Measurements from ENCODE around the gene GAL3ST2.
"Not testable (repeated sequence)": the region's sequence is repeated elsewhere in the genome, so short reads cannot be mapped to it uniquely, and the experiment has no call there.

The GAL3ST2 gene

DNA sequence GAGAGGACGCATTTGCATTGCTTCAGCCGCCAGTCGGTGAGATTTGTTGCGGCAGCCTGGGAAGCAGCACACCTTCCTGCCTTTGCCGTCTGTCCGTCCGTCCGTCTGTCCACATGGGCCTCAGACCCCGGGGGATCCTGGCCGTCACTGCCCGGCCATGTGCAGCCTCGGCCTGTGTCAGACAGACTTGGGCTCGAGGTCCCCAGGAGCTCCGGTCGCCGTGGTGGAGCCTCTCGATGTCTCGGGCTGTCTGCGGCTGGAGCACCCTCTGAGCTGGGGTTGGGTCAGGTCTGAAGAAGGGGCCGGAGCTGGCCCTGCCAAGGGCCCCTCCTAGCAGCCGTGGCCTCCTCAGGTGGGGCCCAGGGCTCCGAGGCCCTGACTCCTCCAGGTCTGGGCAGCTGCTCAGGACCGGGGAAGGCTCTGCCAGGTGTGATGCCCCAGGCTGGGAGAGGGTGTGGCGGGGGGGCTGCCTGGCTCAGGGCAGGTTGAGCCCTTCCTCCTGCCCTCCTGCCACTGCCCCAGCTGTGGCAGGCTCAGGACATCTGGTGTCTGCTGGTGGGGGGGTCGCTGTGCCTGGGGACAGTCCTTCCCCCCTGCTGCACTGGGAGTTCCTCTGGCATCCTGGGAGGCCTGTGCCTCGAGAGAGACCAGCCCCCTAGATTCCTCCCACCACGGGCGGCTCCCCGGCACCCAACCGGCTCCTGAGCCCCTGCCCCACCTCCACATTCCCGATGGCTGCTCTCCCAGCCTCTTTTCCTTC lies 44.2 kb downstream of the GAL3ST2 start:
- DNase-seq = no peak

DNA sequence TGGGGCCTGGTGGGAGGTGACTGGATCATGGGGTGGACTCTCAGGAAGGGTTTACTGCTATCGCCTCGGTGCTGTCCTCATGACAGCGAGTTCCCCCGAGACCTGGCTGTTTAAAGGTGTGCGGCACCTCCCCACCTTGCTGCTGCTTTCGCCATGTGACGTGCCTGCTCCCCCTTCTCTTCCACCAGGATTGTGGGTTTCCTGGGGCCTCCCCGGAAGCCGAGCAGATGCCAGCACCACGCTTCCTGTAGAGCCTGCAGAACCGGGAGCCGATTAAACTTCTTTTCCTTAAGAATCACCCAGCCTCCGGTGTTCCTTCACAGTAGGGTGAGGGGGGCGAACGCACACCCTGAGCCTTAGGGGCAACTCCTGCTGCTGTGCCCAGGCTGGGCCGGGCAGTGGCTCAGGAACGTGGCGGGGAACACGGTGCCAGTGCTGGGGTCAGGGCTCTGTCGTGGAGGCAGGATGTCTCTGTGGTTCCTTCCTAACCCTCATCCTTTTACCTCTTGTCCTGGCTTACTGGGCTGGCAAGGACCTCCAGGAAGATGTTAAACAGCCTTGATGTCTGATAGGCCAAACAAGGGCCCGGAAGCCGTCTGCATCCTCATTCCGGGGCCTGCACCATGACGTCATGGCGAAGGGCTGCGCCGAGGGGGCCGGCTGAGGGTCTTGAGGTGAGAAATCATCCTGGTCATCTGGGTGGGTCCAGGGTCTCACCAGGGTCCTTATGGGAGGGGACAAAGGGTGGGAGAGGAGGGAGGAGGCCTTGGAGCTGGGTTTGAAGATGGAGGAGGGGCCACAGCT lies 45.0 kb downstream of the GAL3ST2 start:
- no peak for DNase-seq

DNA sequence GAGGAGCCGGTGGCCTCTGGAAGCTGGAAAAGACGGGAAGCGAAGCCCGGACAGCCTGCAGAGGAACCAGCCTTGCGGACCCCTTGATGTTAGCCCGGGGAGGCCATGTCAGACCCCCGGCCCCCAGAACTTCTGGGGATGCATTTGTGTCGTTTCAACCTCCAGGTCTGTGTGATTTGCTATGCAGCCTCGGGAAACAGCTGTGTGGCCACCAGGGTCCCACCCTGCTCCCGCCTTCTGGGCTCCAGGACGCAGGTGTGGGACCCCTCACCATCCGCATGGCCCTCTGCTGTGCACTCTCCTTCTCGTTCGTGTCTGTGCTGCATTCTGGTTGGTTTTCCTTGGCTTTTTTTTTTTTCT lies 45.6 kb downstream of the GAL3ST2 start:
- no peak for DNase-seq

DNA sequence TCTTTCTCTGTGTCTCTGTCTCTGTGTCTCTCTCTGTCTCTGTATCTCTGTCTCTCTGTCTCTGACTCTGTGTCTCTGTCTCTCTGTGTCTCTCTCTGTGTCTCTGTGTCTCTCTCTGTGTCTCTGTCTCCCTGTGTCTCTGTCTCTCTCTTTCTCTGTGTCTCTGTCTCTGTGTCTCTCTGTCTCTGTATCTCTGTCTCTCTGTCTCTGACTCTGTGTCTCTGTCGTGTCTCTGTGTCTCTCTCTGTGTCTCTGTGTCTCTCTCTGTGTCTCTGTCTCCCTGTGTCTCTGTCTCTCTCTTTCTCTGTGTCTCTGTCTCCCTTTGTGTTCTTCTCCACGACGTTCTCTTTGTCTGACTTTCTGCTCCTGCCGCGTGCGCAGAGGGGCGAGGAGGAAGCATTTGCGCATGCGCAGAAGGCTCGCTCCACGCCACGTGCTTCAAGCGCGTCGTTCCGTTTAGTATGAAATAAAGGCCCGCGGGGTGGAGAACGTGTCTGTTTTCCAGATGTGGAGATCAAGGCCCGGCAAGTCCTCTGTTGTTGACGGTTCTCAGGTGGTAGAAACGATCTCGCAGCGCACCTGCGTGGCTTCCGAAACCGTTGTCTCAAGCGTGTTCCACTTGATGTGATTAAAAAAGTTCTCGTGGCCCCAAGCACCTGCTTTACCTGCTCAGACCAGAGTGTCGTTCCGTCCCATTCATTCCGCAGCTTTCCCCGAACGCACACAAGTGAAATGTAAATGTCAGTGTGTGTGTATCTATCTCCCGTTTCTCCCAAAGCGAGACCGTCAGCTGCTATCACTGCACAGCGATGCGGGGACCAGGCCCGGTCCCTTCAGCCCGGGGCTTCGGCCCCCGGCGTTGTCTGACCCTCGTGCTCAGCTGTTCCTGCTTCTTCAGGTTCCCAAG lies 47.2 kb downstream of the GAL3ST2 start:
- DNase-seq = not testable (repeated sequence)

DNA sequence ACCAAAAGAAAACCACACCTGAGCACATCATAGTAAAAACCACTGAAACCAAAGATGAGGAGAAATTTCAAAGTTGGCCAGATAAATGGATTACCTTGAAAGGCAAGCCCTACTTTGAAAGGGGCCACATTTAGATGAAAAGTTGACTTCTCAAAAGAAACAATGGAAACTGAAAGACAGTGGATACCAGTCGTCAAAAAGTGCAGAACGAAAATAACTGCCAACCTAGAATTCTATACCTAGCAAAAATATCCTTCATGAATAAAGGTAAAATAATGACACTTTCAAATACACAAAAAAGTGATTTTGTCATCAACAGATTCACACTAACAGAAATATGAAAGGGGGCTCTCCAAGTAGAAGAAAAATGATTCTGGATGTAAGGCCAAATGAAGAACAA lies 50.8 kb downstream of the GAL3ST2 start:
- DNase-seq = no peak

DNA sequence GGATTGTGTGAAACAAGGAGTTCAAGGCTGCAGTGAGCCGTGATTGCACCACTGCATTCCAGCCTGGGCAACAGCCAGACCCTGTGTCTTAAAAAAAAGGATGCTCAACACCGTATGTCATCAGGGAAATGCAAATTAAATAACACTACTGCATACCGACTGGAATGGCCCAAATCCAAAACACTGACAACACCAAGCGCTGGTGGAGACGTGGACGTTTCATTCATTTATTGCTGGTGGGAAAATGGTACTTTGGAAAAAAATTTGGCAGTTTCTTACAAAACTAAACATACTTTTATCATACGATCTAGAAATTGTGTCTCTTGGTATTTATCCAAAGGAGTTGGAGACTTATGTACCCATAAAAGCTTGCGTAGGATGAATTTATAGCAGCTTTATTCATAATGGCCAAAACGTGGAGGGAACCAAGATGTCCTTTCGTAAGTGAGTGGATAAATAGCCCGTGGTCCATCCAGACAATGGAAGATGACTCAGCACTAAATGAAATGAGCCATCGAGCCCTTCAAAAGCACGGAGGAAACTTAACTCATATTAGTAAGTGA lies 56.6 kb downstream of the GAL3ST2 start:
- no peak for DNase-seq

DNA sequence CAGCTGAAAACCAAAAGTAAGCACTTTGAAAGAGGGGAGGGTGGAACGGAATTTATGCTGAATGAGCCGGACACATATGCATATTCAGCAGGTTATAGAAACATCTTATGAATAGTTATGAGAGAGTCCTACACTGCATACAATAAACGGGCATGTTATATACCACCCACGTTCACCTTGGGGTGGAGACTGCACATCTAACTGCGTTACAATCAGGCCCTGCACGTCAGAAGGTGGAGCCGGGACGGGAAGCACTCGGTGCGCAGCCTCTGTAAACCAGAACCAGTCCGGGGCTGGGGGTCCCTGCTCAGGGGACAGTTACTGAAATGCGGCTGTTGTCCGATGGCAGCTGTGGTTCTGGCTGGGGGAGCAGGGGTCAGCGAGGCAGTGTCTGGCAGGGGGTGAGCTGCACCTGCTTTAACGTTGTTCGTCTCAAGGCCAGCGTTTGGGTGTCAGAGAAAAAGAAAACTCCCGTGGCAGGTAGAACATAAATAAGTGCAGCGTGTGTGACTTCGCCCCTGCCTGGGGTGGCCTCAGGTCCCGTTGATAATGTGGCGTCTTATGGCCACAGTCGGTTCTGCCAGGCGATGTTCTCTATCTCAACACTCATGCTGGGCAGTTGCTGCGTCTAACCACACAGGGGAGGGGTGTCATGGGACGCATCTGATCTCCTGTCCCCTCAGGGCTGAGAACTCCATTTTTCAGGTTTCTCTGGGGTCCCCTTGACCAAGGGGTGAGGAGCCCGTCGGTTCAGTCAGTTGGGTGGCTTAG lies 57.3 kb downstream of the GAL3ST2 start:
- not testable (repeated sequence) for DNase-seq

DNA sequence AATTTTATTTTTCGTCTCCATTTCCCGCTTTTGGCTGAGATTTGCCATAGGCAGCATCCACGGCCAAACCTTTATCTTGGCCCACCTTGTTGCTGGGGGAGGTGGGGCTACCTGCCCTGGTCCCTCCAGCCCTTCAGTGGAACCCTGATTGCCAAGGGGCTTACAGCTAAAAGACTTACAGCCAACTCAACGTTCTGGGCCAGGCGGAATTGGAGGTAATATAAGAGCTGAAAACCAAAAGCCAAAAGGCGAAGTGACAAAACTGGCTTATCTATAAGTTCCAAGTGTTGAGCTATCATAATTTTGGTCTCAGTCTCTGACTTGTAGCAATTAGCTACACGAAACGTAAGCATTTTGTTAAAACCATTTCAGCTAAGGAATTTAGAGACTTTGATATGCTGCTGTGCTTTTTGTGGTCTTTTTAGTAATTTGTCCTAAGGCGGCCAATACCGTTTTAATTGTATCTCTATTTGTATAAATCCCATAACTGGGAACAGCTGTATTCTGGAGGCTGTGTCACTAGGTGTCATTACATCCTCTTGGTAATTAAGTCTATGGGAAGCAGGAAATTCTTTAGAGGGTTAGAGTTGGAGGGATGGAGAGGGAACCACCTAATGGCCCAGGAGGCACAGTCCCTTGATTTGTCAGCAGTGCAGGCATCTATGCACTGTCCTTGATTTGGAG lies 58.0 kb downstream of the GAL3ST2 start:
- DNase-seq = no peak

DNA sequence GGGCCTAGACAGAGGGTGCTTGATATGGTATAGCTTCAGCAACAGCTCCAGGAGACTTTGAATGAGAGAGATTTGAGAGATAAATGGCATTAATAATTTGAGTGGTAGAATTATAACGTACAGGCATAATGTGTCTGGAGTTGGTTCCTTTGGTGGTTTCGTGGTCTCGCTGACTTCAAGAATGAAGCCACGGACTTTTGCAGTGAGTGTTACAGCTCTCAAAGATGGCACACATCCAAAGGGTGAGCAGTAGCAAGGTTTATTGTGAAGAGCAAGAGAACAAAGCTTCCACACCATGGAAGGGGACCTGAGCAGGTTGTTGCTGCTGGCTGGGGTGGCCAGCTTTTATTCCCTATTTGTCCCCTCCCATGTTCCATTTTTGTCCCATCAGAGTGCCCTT lies 59.0 kb downstream of the GAL3ST2 start:
- no peak for DNase-seq

DNA sequence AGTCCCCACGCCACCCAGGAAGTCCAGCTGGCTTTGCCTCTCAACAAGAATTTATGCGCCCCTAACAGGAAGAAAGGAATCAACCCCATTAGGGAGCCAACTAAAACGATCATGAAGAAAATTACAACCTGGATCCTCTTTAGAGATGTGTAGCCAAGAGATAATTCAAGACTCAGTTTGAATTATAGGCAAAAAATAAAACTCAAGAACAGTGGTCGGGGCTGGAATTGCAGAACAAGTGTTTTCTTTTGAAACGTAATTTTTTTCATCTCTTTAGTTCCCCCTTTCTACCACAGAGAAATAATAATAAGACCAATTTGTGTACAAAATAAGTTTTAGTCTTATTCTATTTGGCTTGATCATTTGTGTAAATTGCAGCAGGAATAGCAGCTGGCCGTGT lies 59.7 kb downstream of the GAL3ST2 start:
- no peak for DNase-seq

DNA sequence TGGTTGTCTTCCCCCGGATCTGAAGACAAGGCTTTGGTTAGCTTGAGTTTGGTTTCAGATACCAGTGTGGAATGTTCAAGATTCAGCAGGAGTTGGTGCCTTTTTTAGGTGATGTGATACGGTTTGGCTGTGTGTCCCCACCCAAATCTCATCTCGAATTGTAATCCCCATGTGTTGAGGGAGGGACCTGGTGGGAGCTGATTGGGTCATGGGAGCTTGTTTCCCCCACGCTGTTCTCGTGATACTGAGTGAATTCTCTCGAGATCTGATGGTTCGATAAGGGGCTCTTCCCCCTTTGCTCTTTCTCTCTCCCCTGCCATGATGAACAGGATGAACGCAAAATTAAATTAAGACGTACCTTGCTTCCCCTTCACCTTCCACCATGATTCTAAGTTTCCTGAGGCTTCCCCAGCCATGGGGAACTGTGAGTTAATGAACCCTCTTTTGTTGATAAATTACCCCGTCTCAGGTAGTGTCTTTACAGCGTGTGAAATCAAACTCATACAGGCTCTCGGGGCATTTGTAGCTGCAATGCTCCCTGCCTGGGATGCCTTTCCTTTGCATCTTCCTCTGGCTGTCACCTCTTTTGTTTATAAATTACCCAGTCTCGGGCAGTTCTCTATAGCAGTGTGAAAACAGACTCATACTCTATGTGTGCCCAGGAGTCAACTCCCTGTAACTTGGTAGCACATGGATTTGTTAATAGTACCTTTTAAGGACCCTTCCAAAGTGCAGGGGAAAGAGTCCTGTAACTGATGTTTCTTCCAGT lies 60.8 kb downstream of the GAL3ST2 start:
- no peak for DNase-seq

DNA sequence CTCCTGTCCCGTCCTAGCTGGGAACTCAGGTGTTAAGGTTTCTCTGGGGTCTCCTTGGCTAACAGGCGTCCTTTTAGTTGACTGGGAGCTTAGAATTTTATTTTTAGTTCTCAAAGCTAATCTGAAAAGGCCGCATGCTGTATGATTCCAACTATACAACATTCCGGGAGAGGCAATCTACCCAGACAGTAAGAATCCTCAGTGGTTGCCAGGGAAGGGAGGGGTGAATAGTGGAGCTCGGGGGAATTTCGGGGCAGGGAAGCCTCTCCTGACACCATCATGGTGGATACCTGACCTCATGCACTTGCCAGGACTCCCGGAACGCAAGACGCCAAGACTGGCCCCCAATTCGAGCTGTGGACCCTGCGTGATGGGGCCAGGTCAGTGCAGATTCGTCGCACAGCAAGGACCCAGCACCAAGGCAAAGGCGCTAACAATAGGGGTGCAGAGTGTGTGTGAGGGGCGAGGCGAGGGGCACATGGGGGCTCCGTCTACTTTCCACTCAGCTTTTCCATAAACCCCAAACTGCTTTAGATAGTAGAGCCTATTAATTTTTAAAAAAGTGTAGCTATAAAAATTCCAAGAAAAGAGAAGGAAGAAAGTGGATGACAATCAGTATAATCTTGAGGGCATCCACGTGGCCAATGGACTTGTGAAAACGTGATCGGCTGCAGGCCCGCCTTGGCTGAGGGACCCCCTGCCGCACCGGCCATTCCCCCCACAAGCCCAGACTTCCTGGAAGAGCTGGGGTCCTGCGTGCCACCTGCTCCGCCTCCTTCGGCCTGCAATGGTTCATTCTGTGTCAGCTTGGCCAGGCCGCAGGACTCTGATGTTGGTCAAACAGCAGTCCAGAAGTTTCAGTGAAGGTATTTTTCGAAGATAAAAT lies 64.8 kb downstream of the GAL3ST2 start:
- DNase-seq = no peak

DNA sequence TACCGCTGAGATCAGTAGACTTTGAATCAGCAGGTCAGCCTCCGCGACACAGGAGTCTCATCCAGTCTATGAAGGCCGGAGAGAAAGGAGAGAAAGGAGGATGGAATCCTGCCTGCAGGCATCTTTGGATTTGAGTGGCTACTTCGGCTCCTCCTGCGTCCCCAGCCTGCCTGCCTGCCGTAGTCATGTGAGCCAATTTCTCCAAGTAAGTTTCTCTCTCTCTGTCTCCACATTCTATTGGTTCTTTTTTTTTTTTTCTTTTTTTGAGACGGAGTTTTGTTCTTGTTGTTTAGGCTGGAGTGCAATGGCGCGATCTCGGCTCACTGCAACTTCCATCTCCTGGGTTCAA lies 65.4 kb downstream of the GAL3ST2 start:
- DNase-seq = no peak

DNA sequence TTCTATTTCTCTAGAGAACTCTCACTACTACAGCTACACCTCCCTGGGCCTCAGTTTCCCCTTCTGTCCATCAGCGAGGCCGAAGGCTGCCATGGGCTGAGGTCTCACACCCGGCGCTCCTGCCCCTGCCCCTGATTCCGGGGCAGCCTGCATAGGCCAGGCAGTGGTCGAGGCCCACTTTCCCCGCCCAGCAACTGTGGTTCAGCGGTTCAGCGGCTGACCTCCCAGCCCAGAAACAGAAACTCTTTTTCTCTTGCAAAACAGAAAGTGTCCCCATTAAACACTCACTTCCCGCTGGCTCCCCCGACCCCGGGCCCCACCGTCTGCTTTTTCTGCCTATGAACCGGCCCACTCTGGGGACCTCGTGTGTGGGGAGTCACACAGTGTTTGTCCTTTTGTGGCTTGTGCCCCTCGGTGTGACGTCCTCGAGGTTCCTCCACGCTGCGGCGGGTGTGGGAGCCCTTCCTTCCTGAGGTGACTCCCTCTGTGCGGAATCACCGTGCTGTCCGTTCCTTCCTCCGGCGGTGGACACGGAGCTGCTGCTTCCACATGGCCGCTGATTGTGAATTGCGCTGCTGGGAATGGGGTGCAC lies 66.1 kb downstream of the GAL3ST2 start:
- DNase-seq = no peak

DNA sequence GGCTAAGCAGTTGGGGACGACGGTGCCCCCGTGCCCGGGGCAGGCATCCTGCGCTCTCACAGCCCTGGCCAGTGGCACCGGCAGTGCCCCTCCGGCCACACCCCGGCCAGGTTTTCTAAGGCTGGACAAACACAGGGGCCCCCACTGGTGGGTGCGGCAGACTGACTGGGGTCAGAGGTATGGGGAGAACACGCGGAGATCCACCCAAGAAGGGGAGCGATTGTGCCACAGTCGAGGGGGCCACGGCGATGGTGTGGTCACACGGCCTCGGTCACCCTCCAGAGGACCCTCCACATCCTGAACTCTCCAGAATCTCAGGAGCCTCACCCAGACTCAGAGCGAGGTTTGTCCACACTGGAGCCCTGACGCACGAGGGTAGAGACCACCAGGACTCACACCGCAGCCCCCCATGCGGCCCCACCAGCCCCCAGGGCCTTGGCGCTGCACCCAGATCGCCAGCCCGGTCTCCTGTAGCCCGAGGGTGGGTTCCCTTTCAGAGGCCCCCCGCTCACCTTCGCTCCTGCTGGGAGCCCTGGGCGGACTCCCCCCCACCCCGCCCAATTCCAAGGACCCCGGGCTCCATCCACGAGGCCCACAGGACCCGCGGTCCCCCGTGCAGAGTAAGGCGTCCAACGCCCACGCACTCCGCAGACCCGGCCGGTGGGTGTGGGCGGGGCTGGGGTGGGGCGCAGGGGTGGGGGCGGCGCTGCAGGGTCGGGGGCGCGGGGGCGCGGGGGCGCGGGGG lies 66.9 kb downstream of the GAL3ST2 start:
- DNase-seq = no peak

DNA sequence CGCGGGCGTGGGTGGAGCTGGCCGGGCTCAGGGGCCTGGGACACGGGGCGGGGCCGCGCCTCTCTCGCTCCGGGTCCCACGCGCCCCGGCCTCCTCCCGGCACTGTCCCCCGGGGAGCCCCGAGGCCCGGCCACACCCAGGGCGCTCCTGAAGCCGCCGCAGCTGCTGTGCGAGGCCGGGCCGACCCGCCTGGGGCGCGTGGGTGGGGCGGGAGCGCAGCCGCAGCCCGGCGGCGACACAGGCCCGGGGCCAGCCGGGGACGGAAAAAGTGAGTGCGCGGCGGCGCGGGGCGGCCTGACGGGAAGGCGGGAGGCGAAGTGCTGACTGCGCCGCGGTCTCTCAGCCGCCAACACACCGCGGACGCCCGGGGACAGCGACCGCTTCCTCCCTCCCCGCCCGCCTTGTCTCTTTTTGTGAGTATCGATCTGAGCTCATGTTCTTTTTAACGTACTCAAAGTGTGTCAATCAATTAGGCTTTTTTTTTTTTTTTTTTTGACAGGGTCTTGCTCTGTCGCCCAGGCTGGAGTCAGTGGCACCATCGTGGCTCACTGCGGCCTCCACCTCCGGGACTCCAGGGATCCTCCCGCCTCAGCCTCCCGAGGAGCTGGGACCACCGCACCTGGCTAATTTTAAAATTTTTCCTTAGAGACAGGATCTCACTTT lies 67.6 kb downstream of the GAL3ST2 start:
- DNase-seq = no peak

DNA sequence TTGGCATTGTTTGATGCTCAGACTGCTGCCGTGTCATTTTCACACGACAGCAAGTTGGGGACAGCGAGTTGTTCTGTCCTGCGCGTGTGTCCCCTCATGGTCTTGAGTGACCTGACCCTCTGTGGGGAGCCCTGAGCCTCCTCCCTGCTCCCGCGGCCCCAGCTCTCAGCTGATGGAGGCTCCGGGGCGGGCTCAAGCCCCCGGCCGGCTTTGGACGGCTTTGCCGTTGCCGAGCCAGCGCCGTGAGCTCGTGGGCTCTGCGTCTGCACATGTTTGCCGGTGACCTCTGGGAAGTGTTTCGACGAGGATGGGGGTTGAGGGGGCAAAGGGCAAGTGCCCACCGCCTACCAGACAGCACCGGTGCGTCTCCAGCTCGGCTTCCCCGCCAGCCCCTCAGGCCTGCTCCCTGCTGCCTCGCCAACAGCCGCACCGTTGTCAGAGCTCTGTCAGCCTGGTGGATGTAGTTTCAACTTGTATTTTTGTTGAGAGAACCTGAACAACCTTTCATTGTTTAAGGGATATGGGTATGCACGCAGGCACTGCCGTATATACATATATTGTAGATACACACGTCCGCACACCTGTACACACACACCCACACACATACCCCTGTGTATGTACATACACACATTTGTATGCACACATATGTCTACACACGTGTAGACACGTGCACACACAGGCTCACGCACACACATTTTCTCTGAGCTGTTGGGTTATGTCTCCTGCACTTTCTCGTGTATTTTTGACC lies 68.4 kb downstream of the GAL3ST2 start:
- no peak for DNase-seq

Data from cerebellar nuclear complex (tissue), 1 donor.